ENCODE measurements around the gene IGF2BP2. TPM values are rescaled to one million over a fixed set of nuclear protein-coding genes. Genes with fewer than 3 reads are reported as not detected.

The IGF2BP2 gene
- polyA plus RNA-seq, 1 experiment: 2.0 TPM

DNA sequence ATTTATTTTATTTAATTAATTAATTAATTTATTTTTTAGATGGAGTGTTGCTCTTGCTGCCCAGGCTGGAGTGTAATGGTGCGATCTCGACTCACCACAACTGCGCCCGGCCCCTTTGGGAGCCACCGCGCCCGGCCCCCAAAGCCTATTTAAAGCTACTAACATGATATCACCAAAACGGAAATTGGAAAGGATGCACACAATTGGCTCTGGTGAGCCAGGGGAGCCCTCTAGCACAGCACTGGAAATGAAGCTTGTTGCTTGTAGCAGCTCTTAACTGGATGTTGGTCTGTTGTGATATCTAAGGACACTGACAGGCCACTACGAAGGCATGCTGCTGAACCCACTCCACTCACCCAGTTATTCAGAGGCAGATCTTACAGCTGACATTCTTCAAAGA lies 104.5 kb downstream of the IGF2BP2 start:
- no peaks in the 10 kb centered on the region for H3K27me3 ChIP-seq (ENCODE audit: control insufficient read depth, insufficient read depth, low read length)
- CTCF ChIA-PET: interaction anchor here (1.3 to 1.9 kb wide), 2 partner anchors 11 to 26 kb away, joined by 3 read pairs; no protein-coding TSS in a partner anchor
- no peaks in the 10 kb centered on the region for H3K36me3 ChIP-seq (ENCODE audit: control insufficient read depth, insufficient read depth, low read length)
- no peak for TF ChIP-seq CTCF (IDR thresholded peaks at IDR 0.05; ENCODE audit: insufficient read depth, low read depth, low read length)
- no peak overlapping the region for H3K4me3 ChIP-seq (ENCODE audit: low read depth, low read length)
- POLR2A ChIA-PET: no interaction called here
- no peak for DNase-seq (ENCODE audit: low read depth)

GRCh38 chr3:185718736-185719593 lies 105.9 kb downstream of the IGF2BP2 start:
- Histone ChIP-seq H3K27me3 (ENCODE audit: control insufficient read depth, insufficient read depth, low read length) (no peaks in the 10 kb centered on the region), H3K36me3 (ENCODE audit: control insufficient read depth, insufficient read depth, low read length) (no peaks in the 10 kb centered on the region), H3K4me3 (ENCODE audit: low read depth, low read length) (no peak overlapping the region)
- CTCF ChIA-PET: interaction anchor here (2.7 kb wide), 1 partner anchor 59 kb away, joined by 9 read pairs; no protein-coding TSS in a partner anchor
- DNase-seq (ENCODE audit: low read depth): no peak
- no peak for TF ChIP-seq CTCF (IDR thresholded peaks at IDR 0.05; ENCODE audit: insufficient read depth, low read depth, low read length)
- POLR2A ChIA-PET: no interaction called here

DNA sequence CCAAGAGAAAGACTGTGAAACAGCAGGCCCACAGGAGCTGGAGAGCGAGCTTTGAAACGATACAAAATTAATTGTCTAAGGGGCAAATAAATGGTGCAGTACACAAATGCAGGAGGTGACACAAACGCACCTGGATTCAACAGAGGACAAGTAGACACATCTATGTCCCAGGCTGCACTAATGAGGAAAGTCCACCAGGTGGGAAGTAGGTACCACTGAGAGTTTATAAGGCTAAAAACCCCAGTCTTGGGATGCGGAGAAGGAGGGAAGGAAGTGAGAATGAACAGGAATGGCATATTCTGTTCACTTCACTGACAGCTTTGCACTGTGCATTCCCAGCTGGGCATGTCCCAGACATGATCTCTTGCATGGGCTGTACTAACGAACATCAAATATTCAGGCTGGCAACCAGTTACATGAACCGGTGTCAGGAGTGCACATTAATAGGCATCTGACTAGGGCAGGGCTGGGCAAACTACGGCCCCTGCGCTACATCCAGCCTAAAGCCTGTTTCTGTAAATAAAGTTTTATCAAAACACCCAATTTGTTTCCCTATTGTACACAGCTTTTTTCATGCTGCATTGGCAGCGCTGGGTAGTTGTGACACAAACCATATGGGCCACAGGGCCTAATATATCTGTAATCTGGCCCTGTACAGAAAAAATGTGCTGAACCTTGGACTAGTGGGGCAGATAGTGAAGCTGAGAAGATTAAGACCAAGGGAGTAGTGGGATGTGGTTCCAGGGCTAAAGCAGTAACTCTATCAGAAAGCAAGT lies 107.0 kb downstream of the IGF2BP2 start:
- ChIA-PET CTCF (interaction anchor here (1.1 to 2.7 kb wide), 6 partner anchors 10 to 104 kb away, joined by 3 to 12 read pairs (median 5); no protein-coding TSS in a partner anchor), POLR2A (no interaction called here)
- Histone ChIP-seq H3K27me3 (ENCODE audit: control insufficient read depth, insufficient read depth, low read length) (no peaks in the 10 kb centered on the region), H3K4me3 (ENCODE audit: low read depth, low read length) (no peak overlapping the region), H3K36me3 (ENCODE audit: control insufficient read depth, insufficient read depth, low read length) (no peaks in the 10 kb centered on the region)
- no peak for DNase-seq (ENCODE audit: low read depth)
- no peak for TF ChIP-seq CTCF (IDR thresholded peaks at IDR 0.05; ENCODE audit: insufficient read depth, low read depth, low read length)

GRCh38 chr3:185717121-185717520 lies 107.7 kb downstream of the IGF2BP2 start:
- H3K27me3 ChIP-seq (ENCODE audit: control insufficient read depth, insufficient read depth, low read length): no peaks in the 10 kb centered on the region
- ChIA-PET POLR2A (no interaction called here), CTCF (interaction anchor here (1.1 to 2.7 kb wide), 6 partner anchors 10 to 105 kb away, joined by 3 to 12 read pairs (median 5); no protein-coding TSS in a partner anchor)
- no peaks in the 10 kb centered on the region for H3K36me3 ChIP-seq (ENCODE audit: control insufficient read depth, insufficient read depth, low read length)
- peak; percentile 76 for DNase-seq (ENCODE audit: low read depth)
- H3K4me3 ChIP-seq (ENCODE audit: low read depth, low read length): no peak overlapping the region
- TF ChIP-seq CTCF (IDR thresholded peaks at IDR 0.05; ENCODE audit: insufficient read depth, low read depth, low read length): no peak
